GM19035 (cell line): ENCODE data around the gene CHRM4.
"Not testable (repeated sequence)": the region's sequence is repeated elsewhere in the genome, so short reads cannot be mapped to it uniquely, and the experiment has no call there.

Source experiments
- ATAC-seq: cut with Tn5 transposase; IDR thresholded peaks from one replicate; pipeline ENCODE4 v1.9.1; 2021; ENCODE audit not compliant: unreplicated experiment

CHRM4 gene

GRCh38 chr11:46382646-46383403 is 8.8 kb downstream of the CHRM4 start:
- no peak for ATAC-seq

GRCh38 chr11:46381819-46382645 is 9.5 kb downstream of the CHRM4 start:
- no peak for ATAC-seq

DNA sequence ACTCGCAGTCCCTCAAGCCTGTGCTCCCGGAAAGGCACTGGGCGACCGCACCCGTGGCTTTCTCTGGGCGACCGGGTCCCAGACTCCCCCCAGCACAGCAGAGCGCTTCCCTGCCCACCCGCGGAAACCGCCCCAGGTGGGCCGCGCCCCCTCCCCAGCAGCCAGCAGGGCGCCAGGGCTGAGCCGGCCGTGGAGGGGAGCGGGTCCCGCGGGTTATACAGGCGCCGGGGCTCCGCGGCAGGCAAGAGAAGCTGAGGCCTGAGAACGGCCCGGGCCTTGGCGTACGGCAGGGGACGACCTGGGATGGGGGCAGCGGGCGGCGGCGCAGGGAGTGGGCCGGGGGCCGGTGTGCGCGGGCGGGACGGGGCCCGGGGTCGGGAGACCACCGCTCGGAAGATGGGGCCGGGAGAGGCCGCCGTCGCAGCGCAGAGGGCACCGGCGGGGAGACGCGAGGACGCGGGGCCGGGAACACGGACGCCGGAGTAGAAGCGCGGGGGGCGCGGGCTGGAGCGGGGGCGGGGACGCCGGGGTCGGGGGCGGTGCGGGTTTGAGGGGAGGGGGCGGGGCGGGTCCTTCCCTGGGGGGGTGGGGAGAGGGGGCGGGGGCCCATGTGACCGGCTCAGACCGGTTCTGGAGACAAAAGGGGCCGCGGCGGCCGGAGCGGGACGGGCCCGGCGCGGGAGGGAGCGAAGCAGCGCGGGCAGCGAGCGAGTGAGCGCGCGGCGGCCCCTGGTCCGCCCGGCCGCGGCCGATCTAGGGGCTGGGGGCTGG is 10.3 kb downstream of the CHRM4 start, which contains the start of gene MDK:
TSS of gene MDK (plus strand) at position 622 of the 771 bp plus-strand sequence. CDS start 389 bp downstream, outside the sequence.
- no peak for ATAC-seq

DNA sequence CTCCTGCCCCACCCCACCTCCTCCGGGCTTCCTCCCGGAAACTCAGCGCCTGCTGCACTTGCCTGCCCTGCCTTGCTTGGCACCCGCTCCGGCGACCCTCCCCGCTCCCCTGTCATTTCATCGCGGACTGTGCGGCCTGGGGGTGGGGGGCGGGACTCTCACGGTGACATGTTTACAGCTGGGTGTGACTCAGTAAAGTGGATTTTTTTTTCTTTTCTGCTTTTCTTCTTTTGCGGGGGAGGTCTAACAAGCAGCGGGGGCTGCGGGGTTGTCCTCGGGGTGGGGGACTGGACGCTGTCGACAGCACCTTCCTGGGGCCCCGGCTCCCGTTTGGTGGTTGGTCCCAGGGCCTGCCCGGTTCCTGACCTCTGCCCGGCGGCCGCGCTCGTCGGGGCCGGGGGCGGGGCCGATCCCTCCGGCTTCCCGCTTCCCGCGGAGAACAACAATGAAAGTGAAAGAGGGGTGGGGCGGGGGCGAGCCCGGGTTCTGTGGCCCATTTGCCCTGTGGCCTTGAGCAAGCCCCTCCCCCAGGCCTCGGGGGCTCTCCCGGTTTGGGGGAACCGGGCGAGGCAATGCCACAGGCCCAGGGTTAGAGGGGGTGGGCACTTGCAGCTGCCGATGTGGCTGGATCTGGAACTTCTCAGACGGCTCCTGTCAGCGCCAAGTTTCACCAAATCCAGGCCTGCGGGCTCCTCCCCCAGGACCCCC is 11.1 kb downstream of the CHRM4 start:
- ATAC-seq, result no peak

GRCh38 chr11:46379482-46380293 is 11.9 kb downstream of the CHRM4 start:
- not testable (repeated sequence) for ATAC-seq

DNA sequence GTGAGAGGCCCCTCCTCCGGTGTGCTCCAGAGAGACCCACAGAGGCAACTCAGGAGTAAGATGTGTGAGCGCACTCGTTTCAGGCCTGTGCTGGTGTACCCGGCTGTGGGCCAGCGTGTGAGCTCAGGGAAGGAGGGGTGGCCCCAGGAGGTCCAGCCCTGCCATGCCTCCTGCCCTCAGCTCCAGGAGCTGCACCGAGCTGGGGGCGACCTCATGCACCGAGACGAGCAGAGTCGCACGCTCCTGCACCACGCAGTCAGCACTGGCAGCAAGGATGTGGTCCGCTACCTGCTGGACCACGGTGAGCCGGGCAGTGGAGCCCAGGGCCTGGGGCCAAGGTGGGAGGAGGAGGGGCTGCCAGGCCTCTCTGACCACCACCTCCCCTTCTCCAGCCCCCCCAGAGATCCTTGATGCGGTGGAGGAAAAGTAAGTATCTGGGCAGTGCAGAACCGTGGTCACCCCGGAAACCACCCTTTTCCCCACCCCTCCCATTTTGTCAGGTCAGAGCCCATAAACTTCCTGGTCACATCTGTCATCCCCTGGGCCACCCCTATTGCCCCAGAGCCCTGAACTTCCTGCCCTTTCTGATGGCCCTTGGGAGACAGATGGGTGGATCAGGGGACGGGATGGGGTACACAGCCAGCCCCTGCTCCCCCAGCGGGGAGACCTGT is 12.6 kb downstream of the CHRM4 start:
- ATAC-seq, result no peak

GRCh38 chr11:46378296-46378695 is 13.3 kb downstream of the CHRM4 start:
- ATAC-seq, result no peak

GRCh38 chr11:46377831-46378230 is 13.7 kb downstream of the CHRM4 start:
- no peak for ATAC-seq

DNA sequence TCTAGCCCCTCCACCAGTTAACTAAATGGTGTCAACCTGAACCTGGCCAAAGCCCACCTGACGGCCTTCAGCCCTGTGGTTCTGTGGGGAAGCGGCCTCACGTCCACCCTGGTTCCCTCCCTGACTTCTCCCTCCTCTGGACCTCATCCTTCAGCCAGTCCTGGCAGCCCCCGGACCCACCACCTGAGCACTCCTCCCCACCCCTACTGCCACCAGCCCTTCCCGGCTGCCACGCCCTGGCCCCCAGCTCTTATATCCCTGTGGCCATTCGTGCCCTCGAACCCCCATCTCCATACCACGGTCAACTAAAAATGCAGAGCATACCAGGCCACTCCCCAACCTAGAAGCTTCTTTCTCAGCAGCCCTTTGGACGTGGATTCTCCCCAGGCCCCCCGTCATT is 14.3 kb downstream of the CHRM4 start:
- ATAC-seq, result no peak

- ATAC-seq, result no peak
Measured at GRCh38 chr11:46376258-46377050, 15.1 kb downstream of the CHRM4 start.

DNA sequence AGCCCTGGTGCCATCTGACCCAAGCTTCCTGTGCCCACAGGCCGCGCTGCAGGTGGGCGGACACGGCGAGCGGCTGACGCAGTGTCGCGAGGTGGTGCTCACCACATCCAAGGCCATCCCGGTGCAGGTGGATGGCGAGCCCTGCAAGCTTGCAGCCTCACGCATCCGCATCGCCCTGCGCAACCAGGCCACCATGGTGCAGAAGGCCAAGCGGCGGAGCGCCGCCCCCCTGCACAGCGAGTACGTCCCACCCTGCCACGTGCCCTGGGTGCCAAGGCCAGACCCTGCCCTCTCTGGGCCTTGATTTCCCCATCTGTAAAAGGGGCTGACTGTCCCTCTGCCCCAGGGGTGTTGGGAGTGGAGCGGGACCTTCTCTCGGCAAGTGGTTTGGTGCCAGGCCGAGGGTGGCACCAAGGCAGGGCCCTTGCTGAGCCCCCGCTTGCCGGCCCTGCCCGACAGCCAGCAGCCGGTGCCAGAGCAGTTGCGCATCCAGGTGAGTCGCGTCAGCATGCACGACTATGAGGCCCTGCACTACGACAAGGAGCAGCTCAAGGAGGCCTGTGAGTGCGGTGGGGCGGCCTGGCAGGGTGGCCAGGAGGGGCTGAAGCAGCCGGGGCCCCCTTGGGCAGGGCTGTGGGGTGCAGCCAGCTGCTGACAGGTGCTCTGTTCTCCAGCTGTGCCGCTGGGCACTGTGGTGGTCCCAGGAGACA is 16.0 kb downstream of the CHRM4 start:
- no peak for ATAC-seq

DNA sequence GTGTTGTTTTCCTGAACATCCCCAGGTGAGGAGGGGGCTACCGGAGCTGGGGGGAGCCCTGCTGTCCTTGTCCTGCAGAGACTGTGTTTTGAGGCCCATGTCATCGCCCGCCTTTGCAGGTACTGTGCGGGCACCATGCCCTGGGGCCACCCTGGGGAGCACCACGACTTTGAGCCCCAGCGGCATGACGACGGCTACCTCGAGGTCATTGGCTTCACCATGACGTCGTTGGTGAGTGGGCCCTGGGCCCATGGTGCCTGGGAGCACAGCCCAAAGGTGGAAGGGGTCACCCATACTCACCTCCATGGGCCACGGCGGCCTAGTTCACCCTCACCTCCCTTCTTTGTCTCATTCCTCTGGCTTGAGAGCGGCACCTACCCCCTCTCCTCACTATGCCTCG is 16.8 kb downstream of the CHRM4 start:
- no peak for ATAC-seq

DNA sequence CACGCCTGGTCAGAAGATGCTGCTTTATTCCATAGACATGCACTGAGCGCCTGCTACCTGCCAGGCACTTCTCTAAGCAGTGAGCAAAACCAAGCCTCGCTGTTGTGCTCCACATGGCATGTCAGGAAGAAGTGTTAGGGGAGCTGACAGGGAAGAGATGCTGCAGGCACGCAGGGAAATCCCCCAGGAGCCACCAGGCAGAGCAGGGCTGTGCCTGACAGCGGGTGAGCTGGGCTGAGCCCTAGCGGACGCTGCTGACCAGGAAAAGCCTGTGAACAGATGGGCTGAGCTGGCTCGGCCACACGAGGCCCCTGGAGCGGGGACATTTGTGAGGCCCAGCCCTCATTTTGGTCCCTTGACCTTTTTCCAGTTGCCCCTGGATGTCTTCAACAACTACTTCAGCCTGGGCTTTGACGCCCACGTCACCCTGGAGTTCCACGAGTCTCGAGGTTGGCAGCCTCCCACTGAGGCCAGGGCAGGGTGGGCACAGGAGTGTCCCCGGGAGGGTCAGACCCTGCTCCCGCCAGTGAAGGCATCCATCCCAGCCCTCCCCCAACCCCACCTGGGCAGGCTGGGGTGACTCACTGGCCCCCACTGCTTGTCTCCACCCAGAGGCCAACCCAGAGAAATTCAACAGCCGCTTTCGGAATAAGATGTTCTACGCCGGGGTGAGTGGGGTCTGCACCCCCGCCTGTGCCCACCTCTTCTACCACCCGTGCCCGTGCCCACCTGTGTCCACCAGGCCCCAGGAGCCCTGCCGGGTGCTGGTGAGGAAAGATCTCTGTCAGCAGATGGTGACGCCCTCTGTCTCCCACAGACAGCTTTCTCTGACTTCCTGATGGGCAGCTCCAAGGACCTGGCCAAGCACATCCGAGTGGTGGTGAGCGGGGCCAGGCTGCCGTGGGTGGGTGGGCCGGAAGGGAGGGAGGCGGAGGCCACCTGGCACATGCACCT is 17.5 kb downstream of the CHRM4 start:
- no peak for ATAC-seq

DNA sequence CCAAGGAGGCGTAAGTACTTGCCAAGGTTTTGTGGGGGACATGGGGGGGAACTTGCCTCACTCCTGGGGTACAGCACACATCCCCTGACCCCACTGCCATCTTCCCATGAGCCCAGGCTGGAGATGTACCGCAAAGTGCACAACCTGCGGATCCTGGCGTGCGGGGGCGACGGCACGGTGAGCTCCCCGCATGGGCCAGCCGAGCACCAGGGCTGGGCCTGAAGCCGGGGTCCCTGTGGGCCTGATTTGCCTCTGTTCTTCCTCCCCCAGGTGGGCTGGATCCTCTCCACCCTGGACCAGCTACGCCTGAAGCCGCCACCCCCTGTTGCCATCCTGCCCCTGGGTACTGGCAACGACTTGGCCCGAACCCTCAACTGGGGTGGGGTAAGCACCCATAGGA is 19.1 kb downstream of the CHRM4 start:
- ATAC-seq, result not testable (repeated sequence)

GRCh38 chr11:46372086-46372485 is 19.5 kb downstream of the CHRM4 start:
- no peak for ATAC-seq

DNA sequence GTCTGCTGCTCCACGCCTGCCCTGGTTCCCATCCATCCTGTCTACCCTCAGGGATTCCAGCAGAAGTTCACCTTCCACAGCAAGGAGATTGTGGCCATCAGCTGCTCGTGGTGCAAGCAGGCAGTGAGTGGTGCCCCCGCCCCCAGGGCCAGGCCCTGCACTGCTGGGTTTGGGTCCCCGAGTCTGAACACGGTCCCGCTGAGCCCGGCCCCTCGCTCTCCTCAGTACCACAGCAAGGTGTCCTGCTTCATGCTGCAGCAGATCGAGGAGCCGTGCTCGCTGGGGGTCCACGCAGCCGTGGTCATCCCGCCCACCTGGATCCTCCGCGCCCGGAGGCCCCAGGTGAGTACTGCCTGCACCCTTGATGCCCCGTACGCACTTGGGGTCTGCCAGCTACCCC is 20.3 kb downstream of the CHRM4 start:
- not testable (repeated sequence) for ATAC-seq

GRCh38 chr11:46370253-46370652 is 21.3 kb downstream of the CHRM4 start:
- no peak for ATAC-seq
